ENCODE measurements around the gene PYCARD. TPM values are rescaled to one million over a fixed set of nuclear protein-coding genes. Genes with fewer than 3 reads are reported as not detected.
A peak's percentile ranks its signal among the peaks of the same experiment; 100 is the strongest.

PYCARD gene
- total and polyA plus RNA-seq, 9 of the 15 experiments (the other 6 are each of a cell fraction or from before 2014, with no cell fraction given), result 1.3 to 28.4 (median 6.0) TPM

GRCh38 chr16:31200821-31201568, 1.6 kb downstream of the PYCARD start:
- WGBS (ENCODE audit: insufficient coverage, low coverage, missing lambda C conversion rate), result 45% methylated on average over 8 of the region's 8 CpGs
- TF ChIP-seq PRDM10 (IDR thresholded peaks at IDR 0.05; ENCODE audit: partially characterized antibody) (peak; percentile 69), U2AF1 (optimal IDR thresholded peaks at IDR 0.05; ENCODE audit: low read depth, low read length) (no peak), E2F4 (CRISPR knock-in tag; IDR thresholded peaks at IDR 0.05; ENCODE audit: low read depth) (no peak), PHF20 (IDR thresholded peaks at IDR 0.05; ENCODE audit: partially characterized antibody) (no peak), XRCC4 (IDR thresholded peaks at IDR 0.05; ENCODE audit: extremely low read depth, insufficient read depth, insufficient read length) (no peak), ZNF280A (IDR thresholded peaks at IDR 0.05; ENCODE audit: low read depth, partially characterized antibody) (no peak), HMG20A (CRISPR knock-in tag; conservative IDR thresholded peaks at IDR 0.05) (no peak), ZNF668 (CRISPR knock-in tag; IDR thresholded peaks at IDR 0.05) (no peak), KAT8 (IDR thresholded peaks at IDR 0.05; ENCODE audit: low read depth) (no peak), CBX2 (IDR thresholded peaks at IDR 0.05; ENCODE audit: insufficient read depth, low read length, poor library complexity, severe bottlenecking) (no peak), ZNF76 (CRISPR knock-in tag; IDR thresholded peaks at IDR 0.05; ENCODE audit: borderline replicate concordance) (no peak), CSDE1 (IDR thresholded peaks at IDR 0.05) (no peak), NR2C1 (IDR thresholded peaks at IDR 0.05) (peak; percentile 85), NR2C1 (tag; IDR thresholded peaks at IDR 0.05) (peak; percentile 92), LEF1 (IDR thresholded peaks at IDR 0.05) (no peak), ZZZ3 (IDR thresholded peaks at IDR 0.05) (no peak)

More at GRCh38 chr16:31200821-31201568, 1.6 kb downstream of the PYCARD start:
- in situ Hi-C loops (cut with MboI), result loop anchor here (5.0 kb wide), 1 partner anchor 91 kb away; no protein-coding TSS in a partner anchor
- Histone ChIP-seq H2AFZ (ENCODE audit: low read depth, low read length) (no peak overlapping the region), H3K9me3 (replicated peaks; ENCODE audit: control insufficient read depth, insufficient read depth, low read depth, low read length) (no peaks in the 10 kb centered on the region), H3K36me3 (ENCODE audit: control insufficient read depth, insufficient read depth, low read length) (peaks cover 11% of the 10 kb centered on the region; the same call in 2 of the 3 replicates), H3K27ac (ENCODE audit: extremely low read depth, low read depth, low read length) (no peak overlapping the region), H3K9me1 (ENCODE audit: control insufficient read depth, insufficient read depth, low read length) (no peaks in the 10 kb centered on the region), H3K4me1 (replicated peaks in 1 of 2; ENCODE audit: control insufficient read depth in 2 of 2, insufficient read depth in 2 of 2, low read length in 2 of 2) (peaks cover 14 to 29% of the 10 kb centered on the region in 2 experiments), H4K20me1 (replicated peaks; ENCODE audit: control insufficient read depth, insufficient read depth, low read length) (peaks cover 19% of the 10 kb centered on the region), H3K79me2 (ENCODE audit: control insufficient read depth, insufficient read depth, low read length) (no peaks in the 10 kb centered on the region), H3K9ac (ENCODE audit: insufficient read depth in 1 of 2, low read depth in 2 of 2, low read length in 2 of 2) (peak overlapping the region in 1 of 2 experiments; percentile 91; a peak in 2 of 4 replicates), H3K27me3 (ENCODE audit: control insufficient read depth in 2 of 2, insufficient read depth in 2 of 2, low read length in 2 of 2) (no peaks in the 10 kb centered on the region; a peak in 1 of 5 replicates), H3K4me3 (no peak overlapping the region), H3K4me2 (ENCODE audit: insufficient read depth, low read length) (peak overlapping the region; percentile 77)
- peak; percentile 54 for ATAC-seq
- ChIA-PET CTCF (ENCODE audit: low intra/inter-chr PET ratio) (interaction anchor here (1.0 kb wide), 1 partner anchor 98 kb away, joined by 3 read pairs; no protein-coding TSS in a partner anchor), POLR2A (interaction anchor here (0.9 to 6.2 kb wide), 11 partner anchors 8 to 192 kb away, joined by 3 to 33 read pairs (median 8); partner anchors contain the start of genes FUS, ITGAD, PYDC1 and TRIM72)
- peak in 2 of 4 experiments; percentile 61 to 64 for DNase-seq (ENCODE audit: extremely low read depth in 1 of 4, low spot score in 3 of 4)
- intact Hi-C loops (cut with micrococcal nuclease), result loop anchor here (2.0 to 10.0 kb wide), 4 partner anchors 52 to 664 kb away; no protein-coding TSS in a partner anchor
- peak; percentile 80 for FAIRE-seq
- BruUV-seq (replicated peaks), result no TSS peak

All from K562 (cell line).